GM10248 (cell line): ENCODE data around the gene SPATA12.

Experiments used
- CTCF ChIA-PET: fragments of 300-600 bp; sonication (Branson Sonifier 250); formaldehyde crosslinking; extraction: SDS; loops from one replicate; lab custom pipeline; 2021; ENCODE audit warnings: antibody characterized with exemption; lab: Yijun Ruan, JAX
- POLR2A ChIA-PET: fragments of 350-650 bp; sonication (Branson Sonifier 250); formaldehyde crosslinking; extraction: SDS; loops from one replicate; lab custom pipeline; 2020; ENCODE audit warnings: antibody characterized with exemption; lab: Yijun Ruan, JAX
- DNase-seq: peaks from one replicate; pipeline ENCODE4 v3.0.0; 2012; ENCODE audit errors: extremely low spot score
- TF ChIP-seq, protein P1 (sequence below): IDR thresholded peaks from 2 replicates; pipeline ENCODE4 v1.5.1; 2012; ENCODE audit warnings: mild to moderate bottlenecking, low read depth; ENCODE audit errors: extremely low read depth, missing control alignments, control extremely low read depth

The SPATA12 gene

DNA sequence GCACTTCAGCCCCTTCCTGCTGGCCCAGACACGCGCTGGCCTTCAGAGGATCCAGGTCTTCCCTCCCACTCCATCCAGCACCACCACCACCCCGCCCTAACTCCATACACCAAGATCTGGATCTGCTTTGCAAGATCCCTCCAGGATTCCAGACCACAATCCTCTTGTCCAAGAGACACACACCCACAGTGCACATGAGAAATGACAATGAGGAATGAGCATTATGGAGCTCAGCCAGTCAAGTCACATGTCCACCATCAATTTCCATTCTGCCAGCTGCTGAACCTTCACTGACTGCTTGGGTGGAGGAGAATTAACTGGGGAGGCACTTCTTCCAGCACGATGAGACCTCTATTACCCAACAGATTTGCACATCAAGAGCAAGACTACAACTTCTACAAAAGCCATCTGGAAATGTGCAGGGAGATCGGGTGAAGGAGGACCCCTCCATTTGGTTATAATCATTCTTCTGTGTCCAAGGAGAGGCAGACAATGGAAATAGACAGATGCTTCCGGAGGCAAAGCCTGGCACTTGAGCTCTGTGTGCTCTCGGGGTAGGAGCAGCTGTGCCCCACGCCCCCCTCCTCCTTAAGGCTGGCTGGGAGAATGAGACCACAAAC lies 12.3 kb upstream of the SPATA12 start:
- ChIA-PET POLR2A (no interaction called here), CTCF (interaction anchor here (0.9 to 2.5 kb wide), 6 partner anchors 13 to 60 kb away, joined by 3 to 7 read pairs (median 3); no protein-coding TSS in a partner anchor)
- TF ChIP-seq, protein P1, sequence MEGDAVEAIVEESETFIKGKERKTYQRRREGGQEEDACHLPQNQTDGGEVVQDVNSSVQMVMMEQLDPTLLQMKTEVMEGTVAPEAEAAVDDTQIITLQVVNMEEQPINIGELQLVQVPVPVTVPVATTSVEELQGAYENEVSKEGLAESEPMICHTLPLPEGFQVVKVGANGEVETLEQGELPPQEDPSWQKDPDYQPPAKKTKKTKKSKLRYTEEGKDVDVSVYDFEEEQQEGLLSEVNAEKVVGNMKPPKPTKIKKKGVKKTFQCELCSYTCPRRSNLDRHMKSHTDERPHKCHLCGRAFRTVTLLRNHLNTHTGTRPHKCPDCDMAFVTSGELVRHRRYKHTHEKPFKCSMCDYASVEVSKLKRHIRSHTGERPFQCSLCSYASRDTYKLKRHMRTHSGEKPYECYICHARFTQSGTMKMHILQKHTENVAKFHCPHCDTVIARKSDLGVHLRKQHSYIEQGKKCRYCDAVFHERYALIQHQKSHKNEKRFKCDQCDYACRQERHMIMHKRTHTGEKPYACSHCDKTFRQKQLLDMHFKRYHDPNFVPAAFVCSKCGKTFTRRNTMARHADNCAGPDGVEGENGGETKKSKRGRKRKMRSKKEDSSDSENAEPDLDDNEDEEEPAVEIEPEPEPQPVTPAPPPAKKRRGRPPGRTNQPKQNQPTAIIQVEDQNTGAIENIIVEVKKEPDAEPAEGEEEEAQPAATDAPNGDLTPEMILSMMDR: no peak
- DNase-seq: no peak

DNA sequence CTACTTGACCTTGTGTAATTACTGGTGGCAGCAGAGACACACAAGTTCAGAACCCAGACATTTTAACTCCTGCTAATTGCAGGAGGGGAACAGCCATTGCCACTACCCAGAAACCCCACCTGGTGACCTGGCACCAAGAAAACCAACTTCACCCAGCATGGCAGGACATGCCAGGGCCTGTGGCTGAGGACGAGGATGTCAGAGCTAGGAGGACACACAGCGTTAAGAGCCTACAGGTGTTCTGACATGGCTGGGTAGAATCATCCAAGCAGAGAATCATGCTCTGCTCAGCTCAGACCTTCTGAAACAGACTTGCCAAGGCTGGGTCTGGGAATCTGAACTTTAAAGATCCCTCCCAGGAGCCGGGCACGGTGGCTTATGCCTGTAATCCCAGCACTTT lies 11.7 kb upstream of the SPATA12 start:
- POLR2A ChIA-PET: no interaction called here
- CTCF ChIA-PET: interaction anchor here (0.9 to 2.5 kb wide), 6 partner anchors 13 to 61 kb away, joined by 3 to 7 read pairs (median 3); no protein-coding TSS in a partner anchor
- no peak for DNase-seq
- TF ChIP-seq, protein P1: no peak

DNA sequence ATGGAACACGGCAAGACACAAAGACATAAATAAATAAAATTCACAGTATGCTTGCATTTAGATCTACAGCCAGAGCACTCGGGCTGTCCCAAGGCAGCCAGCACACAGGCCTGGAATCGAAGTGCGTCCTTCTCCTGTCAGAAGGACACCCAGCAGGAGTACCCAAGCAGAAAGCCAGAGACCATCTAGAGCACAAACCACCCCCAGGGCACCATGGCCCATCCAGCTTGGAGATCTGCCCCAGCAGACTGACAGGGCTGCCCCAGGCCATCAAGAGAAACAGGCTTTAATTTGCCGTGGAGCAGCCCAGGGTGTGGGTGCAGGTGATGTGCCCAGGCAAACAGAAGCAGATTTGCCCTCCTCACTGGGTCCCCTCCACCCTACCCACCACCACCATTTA lies 7.8 kb upstream of the SPATA12 start:
- no peak for DNase-seq
- TF ChIP-seq, protein P1: no peak
- POLR2A ChIA-PET: no interaction called here
- CTCF ChIA-PET: no interaction called here

DNA sequence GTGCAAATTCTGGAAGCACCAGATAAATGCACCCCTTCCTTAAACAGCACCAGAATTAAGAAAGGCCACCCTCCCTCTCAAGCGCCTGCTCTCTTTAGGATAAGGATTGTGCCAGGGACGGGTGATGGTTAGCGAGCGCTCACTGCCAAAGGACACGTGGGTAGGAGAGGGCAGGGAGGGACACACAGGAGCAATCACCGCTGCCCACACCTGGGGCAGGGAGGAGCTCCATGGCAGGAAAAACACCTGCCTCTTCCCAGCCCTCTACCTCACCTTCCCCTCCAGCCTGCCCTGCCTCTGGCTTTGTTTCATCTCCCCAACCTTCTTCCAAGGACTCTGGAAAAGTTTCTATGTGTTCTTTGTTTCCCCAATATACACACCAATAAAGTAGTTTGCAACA lies 7.3 kb upstream of the SPATA12 start:
- ChIA-PET CTCF (no interaction called here), POLR2A (no interaction called here)
- TF ChIP-seq, protein P1: no peak
- no peak for DNase-seq

DNA sequence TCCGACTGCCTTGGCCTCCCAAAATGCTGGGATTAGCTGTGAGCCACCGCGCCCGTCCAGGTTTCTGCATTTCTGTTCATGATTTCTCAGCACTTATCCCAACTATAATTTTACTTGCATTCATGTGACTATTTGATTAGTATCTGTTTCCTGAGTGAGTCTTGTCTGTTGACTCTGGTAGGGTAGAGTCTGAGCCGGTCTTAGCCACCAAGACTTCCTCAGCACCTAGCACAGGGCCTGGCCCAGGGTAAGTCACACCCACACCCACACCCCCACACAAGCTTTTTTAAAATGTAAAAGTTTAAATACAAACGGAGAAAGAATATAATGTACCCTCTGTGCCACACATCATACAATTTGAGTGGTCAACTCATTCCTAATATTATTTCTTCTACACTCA lies 3.1 kb upstream of the SPATA12 start:
- POLR2A ChIA-PET: no interaction called here
- DNase-seq: no peak
- CTCF ChIA-PET: no interaction called here
- TF ChIP-seq, protein P1: no peak

DNA sequence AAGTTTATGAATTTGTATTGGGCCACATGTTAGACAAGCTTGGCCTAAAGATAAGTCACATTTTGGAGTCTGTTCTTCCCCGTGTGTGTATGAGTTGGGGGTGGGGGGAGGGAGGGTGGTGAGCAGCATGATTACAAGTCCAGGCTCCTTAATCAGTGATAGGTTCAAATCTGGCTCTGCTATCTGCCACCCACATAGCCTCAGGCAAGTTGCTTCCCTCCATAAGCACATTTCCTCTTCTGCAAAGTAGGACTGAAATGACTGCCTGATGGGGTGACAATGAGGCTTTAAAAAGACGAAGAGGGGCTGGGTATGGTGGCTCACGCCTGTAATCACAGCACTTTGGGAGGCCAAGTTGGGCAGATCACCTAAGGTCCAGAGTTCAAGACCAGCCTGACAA lies 1.1 kb upstream of the SPATA12 start:
- ChIA-PET CTCF (interaction anchor here (1.2 to 1.3 kb wide), 2 partner anchors 18 to 21 kb away, joined by 3 to 7 read pairs; no protein-coding TSS in a partner anchor), POLR2A (no interaction called here)
- TF ChIP-seq, protein P1: no peak
- DNase-seq: no peak
